NCI-H748 (cell line): ENCODE measurements around the gene ZBTB22.

Experiments used
- DNase-seq: peaks from one replicate; lab custom pipeline; 2025; ENCODE audit not compliant: unreplicated experiment; lab: John Stamatoyannopoulos, UW

ZBTB22 gene

DNA sequence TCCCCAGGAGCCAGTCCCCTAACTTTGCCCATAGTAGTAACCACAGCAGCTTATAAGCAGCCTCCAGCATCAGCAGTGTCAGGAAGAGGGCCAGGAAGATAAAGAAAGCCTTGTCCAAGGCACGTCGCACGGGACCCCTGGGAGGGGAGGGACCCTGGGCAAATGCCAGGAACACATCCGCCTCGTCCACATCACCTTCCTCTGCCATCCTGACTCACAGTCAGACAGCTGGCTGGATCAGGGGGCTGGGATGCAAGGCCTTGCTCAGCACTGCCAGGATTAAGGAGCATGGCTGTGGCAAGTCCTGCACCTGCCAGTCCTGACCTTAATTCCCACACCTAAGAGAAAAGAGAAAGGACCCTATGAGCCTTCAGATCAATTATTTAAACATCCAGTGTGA lies 11.5 kb upstream of the ZBTB22 start:
- DNase-seq: no peak

DNA sequence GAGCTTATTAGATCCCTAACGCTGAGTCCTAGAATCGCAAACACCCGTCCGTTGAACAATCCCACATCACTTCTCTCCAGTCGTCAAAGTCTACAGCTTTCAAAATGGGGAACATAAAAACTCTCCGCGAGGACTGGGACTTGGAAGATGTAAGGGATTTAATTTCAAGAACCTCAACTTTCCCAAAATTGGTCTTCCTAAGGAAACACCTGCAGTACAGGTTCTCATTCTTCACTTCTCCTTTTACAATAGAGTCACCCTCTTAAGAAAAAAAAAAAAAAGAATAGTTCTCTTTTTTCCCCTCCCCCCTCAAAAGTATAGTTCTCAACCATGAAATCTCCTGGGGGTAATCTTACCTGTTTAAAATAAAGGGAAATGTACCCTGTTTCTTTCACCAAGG lies 6.6 kb upstream of the ZBTB22 start:
- peak; percentile 69 for DNase-seq

DNA sequence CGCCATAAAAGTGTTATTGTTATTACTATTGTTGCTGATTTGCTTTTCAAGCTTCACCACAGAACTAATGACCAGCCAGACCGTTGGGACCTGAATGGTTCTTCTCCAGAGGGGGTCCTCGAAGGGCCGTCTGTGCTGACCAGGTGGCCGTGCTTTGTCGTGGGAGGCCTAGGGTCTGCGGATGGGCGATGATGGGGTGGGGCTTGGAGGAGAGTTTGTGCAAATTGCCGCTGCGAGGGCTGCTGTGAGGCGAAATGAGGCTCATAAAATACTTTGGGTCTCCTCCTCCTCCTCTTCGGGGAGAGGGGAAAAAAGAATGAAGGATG lies 6.0 kb upstream of the ZBTB22 start:
- DNase-seq: peak; percentile 95

DNA sequence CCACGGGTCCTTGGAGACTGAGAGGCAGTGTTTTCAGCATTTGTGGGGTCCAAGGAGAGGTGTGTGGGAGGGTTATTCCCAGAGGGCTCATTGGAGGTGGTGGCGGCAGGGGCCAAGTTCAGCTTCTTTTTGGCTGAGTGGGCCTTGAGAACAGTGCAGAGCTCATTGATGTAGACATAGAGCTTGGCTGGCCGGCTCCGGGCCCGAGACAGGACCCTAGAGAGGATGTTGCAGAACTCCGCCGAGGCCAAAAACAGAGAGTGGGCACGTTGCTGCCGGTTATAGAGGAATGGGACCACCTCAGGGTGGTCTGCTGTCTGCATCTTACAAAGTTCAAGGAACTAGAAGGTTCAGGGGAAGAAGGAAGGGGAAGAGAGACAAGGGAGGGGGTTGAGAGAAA lies 3.7 kb upstream of the ZBTB22 start:
- no peak for DNase-seq

DNA sequence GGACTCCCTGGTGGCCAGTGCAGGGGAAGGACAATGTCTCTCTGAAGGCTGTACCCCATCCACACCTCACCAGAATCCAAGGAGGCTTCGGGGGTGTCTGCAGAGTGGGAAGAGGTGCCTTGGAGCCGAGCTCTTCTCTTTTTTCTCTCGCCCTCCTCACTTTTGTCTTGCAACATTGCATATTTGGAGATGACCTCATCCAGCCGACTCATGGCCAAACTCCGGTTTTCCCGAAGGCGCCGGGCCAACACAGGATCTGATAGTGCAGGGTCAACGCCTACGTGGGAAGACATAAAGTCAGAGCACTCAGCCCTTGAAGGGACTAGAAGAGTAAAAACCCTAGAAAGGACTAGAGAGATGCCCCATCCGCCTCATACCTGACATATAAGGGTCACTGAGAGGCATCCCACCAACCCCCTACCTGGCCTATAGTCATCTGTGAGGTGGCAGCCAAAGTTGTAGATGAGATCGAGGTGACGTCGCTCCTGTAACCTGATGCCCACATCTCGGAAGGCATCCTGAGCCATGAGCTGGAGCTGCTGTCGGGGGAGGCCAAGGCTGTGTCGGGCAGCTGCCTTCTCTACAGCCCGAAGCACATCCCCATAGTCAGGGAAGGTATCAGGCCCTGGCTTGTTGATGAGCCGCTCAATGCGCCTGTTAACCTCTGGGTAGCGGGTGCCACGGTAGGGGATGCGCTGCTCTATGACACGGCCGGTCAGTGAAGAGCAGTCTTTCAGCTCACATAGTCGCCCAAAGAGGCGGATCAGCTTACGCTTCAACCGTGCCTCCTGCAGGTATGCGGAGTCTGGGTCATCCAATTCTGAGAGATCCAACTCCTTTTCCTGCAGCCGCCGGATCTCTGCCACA lies 3.0 kb upstream of the ZBTB22 start:
- no peak for DNase-seq

DNA sequence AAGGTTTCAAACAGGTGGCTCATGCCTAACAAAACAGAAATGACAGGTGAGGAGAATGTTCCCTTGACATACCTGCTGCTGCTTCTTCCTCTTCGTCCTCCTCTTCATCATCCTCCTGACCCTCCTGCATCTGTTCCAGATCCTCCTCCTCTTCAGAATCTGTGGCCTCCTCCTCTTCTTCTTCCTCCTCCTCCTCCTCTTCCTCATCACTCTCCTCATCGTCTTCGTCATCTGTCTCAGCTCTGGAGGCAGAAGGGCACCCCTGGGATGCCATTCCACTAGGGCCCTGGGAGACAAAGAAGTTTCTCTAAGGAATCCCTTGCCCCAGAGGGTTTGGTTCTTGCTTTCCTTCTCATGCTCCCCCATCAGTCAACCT lies 2.4 kb upstream of the ZBTB22 start:
- no peak for DNase-seq

DNA sequence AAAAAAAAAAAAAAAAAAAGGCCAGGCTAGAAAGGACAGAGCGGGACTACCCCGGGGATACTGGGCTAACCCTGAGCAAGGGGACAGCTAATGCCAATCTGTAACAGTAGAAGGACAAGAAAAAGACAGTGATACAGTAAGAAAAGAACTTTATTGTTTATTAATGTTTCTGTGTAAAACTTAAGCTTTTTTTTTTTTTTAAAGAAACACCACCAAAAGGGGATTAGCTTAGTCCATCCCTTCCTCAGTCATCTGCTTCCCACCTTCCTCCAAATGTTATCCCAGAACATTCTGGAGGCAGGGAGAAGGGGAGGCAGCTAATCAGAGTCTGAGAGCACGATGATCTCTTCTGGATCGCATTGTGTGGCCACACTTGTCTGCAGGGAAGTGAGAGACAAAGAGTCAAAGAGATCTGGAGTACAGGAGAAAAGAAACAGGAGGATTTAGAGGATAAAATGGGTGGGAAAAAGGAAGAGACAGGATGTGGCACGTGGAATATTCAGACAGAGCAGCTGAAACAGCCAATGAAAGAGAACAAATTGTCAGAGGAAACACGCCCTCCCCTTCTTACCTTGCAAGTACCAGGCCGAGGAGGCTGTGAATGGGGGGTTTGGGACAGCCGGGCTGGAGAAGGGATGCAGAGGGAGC lies 1.0 kb upstream of the ZBTB22 start:
- DNase-seq: no peak

DNA sequence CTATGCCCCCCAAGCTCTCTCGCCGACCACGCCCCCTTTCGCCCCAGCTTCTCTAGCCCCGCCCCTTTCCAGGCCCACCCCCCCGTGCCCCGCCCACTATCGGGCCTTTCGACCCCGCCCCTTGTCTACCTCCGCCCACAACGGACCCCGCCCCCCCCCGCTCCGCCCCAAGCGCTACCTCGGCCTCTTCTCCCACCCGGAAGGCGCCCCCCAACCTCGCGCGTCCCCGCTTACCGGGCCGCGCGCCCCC lies 200 bp downstream of the ZBTB22 start:
- no peak for DNase-seq

DNA sequence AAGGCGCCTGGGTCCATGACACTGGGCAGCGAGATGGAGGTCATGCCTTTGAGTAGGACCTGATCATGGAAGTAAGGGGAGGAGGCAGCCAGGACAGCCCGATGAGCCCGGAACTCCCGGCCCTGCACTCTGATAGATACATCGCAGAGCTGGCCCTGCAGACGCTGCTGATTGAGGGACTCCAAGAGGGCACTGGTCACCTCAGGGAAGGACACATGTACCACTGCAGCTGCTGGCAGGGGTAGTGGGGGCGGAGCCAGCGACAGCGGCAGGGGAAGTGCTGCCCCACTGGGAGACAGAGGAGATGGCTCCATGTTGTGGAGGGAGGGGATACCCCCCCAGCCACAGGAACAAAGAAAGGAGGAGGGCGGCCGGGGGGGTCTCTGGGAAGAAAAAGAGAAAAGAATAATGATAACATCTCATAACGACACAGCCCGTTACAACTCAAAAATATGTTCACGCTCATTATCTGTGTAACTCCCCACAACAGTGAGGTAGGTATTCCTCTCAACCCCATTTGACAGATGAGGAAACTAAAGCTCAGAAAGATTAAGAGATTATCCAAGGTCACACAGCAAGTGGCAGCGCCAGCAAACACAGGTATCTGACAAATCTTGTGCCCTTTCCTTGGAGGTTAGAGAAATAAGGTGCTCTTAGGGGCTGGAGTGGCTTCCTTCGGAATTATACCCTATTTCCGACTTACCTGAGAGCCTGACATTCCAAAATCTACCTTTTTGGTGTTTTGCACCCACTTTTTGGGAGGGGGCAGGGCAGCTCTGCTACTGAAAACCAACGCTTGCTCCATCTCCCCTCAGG lies 733 bp downstream of the ZBTB22 start:
- DNase-seq: peak; percentile 21

DNA sequence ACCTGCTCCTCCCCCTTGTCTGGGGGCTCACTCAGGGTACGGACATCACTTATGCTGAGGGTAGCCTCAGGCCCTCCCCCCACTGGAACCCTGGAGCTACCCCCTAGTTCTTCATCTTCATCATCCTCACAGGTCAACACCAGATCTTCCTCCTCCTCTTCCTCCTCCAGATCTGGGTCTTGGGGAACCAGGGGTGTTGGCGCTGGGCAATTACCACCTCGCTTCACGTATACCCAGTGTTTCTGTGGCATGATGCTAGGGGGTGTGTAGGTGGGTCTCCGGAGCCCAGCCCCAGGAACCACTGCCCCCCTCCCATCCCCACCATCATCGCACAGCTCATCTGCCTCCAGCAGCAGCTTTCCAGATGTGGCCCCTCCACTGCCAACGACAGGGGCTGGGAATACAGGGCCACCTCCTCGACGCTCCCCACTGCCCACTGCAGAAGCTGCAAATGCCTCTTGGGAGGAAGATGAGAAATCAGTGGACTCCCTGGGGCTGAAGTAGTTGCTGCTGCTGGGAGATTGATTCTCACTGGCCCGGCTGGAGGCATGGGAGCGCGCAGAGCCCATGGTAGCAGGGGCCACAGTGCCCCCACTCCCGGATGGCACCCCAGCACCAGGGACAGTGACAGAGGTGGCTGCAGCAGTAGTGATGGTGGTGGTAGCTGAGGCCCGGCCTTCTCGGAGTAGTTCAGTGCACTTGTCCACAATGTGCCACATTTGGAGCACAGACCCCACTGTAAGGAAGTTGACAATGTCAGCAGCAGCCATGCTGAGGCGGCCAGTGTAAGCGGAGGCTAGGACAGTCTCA lies 1.5 kb downstream of the ZBTB22 start:
- DNase-seq: no peak

DNA sequence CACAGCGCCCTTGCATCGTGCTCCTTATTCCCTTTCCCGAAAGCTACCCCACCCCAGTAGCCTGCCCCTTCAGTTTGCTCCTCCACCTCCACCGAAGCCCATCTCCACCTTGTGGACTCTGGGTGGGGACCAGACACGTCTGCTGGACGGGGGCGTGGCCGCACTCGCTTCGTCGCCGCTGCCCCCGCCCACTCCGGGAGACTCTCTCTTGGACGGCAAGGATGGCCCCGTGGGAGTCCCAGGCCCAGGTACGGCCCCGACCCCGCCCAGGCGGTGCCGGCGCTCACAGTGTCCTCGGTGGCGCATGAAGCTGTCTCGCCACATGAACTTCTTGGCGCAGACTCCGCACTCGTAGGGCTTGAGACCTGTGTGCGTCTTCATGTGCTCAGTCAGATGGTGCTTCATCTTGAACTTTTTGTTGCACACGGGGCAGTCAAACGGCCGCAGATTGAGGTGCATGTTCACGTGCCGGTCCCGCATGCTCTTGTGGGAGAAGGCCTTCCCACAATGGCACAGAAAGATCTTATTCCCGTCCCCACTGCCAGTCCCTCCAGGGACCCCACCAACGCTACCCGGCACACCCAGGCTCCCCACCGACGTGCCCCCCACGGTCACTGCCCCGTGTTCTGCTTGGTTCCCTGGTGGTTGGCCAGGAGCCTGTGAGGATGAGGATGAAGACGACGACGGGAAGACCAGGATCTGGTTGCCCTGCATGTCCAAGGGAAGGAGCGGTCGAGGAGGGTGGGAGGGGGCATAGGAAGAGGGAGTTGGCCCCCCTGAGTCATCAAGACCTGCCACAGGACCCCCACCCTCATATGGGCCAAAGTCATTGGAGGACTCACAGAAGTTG lies 2.4 kb downstream of the ZBTB22 start:
- peak; percentile 89 for DNase-seq

DNA sequence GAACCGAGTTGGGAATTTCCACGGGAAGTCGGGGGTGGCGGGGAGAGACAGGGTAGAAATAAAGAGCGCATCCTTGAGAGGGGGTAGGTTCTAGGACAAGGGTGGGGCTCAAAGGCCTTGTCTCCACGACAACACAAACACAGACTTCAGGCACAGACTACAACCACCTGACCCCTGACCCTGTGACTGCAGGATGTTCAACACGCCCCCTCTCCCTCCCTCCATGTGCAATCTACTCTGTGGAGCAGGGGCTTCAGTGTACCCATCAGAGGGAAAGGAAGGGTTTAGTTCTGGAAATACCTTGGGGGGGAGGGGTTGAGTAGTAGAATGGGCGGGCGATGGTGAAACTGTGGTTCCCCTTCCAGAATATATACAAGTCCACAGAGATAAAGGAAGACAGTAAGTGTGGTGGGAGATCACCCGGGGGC lies 3.0 kb downstream of the ZBTB22 start:
- DNase-seq: peak; percentile 93

DNA sequence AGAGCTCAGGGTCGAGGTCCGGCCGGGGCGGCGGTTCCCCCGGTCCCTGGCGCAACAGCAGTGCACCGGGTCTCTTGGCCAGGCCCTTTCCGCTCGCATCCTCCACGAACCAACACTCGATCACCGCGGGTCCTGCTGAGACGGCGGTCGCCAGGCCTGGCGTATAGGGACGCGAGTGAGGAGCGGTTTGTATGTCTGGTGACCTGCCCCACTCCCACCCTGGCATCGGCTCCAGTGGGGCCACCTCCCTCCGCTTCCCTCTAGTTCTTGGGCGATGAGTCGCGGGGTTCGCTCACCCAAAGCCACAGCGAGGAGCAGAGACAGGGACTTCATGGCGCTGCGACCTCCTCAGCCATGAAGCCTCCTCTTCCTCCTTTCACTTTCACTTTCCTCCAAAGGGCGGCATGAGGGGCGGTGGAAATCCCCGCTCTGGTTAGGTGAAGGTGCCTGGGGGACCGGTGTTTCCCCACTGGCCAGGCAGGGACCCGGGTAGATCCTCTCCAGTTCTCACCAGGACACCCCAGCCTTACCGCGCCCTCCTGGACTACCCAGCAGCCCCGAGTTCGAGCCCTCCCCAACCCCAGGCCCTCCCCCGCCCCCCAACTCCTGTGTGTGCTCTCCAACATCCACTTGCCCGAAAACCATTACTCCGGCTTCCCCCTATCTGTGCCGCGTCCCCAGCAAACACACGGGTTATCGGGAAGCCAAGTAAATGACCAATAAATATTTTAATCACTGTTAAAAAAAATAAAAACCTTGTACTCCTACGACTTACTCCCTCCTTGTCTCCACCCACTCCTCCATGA lies 3.6 kb downstream of the ZBTB22 start, which contains the start of gene TAPBP:
Gene TAPBP, minus strand, starts transcription at position 370 of the 806 bp plus-strand sequence. Its CDS starts 37 bp downstream, at position 333.
- DNase-seq: peak; percentile 78

DNA sequence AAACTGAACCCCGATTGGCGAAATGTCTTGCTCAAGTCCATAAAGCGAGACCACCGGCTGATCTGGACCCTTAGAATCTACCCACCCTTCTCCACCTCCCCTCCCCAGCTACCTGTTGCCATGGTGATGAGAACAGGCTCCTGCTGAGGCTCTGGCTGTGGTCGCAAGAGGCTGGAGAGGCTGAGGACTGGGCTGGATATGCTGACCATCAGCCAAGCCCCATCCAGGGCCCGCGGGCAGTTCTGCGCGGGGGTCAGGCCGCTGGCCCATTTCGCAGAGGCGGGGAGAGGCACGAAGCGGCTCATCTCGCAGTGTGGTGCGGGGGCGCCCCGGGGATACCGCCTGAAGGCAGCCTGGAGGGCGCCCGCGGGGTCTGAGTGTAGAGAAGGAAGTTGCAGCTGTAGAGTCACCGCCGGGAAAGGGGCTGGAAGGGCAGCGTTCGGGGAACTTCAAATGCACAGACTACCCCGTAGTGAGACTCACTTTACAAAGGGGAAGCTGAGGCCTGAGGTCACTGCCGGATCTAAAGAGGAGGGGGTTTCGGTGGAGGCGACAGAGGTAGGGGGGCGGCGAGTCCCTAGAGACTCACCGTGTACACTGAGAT lies 4.3 kb downstream of the ZBTB22 start:
- peak; percentile 88 for DNase-seq

DNA sequence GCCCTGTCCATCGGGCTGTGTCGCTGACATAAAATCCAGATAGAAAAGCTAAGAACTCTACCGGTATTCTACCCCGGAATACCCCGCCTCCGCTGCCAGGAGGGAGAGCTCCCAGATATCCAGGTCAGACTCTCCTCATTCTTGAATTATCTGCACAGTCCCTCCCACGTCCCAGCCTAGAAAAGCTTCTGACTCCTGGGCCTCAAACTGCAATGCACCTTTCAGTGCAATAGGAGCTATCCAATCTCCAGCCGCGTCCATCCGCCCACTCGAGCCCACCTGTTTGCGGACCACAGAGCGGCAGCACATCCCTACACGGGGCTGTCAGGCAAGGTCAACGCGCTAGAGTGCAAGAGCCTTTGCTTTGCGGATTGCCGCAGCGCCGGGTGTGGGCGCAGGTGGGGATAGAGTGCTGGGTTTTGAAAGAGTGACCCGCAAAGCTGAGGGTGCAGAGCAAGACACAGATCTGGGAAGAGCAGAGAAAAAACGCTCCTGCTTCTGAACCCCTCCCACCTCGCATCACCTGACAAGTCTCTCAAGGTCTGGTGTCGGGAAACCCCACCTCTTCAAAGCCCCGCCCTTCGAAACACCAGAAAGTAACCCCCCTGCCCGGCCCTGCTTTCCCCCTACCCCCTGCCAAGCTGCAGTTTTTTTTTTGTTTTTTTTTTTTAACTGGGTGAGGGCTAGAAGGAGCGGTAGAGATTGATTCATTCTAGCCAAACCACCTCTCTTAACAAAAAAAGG lies 5.0 kb downstream of the ZBTB22 start:
- DNase-seq: peak; percentile 95

DNA sequence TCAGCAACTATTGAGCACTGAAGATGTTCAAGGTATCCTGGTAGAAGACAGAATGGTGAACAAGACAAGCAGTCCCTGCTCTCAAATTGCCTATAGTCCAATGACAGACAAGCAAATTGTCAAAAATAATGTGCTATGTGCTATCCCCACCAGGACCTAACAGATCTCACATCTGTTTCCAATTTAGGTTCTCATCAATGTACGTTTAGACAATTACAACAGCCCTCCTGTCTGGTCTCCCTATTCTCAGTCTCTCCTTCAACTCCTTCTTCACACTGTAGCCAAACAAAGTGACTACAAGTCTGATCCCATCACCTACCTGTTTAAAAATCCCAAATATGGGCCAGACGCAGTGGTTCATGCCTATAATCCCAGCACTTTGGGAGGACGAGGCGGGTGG lies 11.2 kb downstream of the ZBTB22 start:
- DNase-seq: no peak

DNA sequence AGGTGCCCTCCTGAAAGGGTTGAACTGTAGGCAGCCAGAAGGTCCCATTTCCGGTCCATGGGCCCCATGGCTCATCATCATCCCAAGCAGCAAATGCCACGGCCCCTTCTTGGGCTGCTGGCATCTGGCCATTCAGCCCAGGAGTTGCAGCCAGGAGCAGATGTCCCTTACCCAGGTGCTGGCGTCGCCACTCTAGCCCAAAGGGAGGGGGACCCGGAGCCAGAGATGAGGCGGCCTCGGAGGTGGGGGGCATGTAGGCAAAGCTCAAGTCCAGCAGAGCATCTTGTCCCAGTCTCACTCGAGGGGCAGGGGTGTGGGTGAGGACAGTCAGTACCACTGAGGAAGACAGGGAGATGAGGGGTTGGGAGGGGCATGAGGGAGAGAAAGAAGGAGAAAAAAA lies 12.5 kb downstream of the ZBTB22 start:
- no peak for DNase-seq

DNA sequence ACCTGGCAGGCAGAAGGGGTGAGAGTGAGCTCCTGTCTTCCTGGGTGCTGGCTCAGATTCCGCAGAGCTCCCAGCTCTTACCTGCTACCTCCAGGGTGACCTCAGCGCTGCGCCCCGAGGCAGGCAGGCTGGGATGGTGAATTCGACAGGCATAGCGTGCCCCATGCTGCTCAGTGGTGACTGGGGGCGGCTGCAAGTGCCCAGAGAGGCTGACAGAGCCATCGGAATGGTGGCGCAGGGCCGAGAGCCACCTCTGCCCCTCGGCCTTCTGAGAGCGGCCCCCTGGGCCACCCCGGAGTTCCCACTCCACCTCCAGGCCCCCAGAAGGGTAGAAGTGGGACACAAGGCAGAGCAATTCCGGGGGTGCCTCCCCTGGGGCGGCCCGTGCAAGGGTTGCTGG lies 13.3 kb downstream of the ZBTB22 start:
- DNase-seq: no peak
